ENCODE measurements around the gene ARL6IP6. TPM values are rescaled to one million over a fixed set of nuclear protein-coding genes. Genes with fewer than 3 reads are reported as not detected.
"Not testable (repeated sequence)": the region's sequence is repeated elsewhere in the genome, so short reads cannot be mapped to it uniquely, and the experiment has no call there.

Gene ARL6IP6
- total RNA-seq, 3 donors from 2014 or later: 15.7 to 20.5 (median 17.7) TPM

GRCh38 chr2:152715112-152715511 is 3.3 kb upstream of the ARL6IP6 start:
- H3K4me3 Mint-ChIP-seq: peak overlapping the region; percentile 100
- H3K36me3 Mint-ChIP-seq (ENCODE audit: insufficient read depth): peaks cover 43% of the 10 kb centered on the region
- peaks cover 66% of the 10 kb centered on the region for H3K4me1 Mint-ChIP-seq (ENCODE audit: low read depth)
- H3K27me3 Mint-ChIP-seq (ENCODE audit: low read depth): no peaks in the 10 kb centered on the region
- H3K9me3 Mint-ChIP-seq: no peaks in the 10 kb centered on the region
- no peak for ATAC-seq
- no peak for DNase-seq

- H3K36me3 Mint-ChIP-seq (ENCODE audit: insufficient read depth): peaks cover 36% of the 10 kb centered on the region
- H3K27me3 Mint-ChIP-seq (ENCODE audit: low read depth): no peaks in the 10 kb centered on the region
- peaks cover 65% of the 10 kb centered on the region for H3K4me1 Mint-ChIP-seq (ENCODE audit: low read depth)
- no peak for ATAC-seq
- no peaks in the 10 kb centered on the region for H3K9me3 Mint-ChIP-seq
- H3K4me3 Mint-ChIP-seq: peak overlapping the region; percentile 100
- DNase-seq: no peak
Observed at GRCh38 chr2:152715854-152716428, 2.5 kb upstream of the ARL6IP6 start.

GRCh38 chr2:152716805-152717227 is 1.6 kb upstream of the ARL6IP6 start:
- ATAC-seq (peak; percentile 3 to 4), DNase-seq (peak; percentile 23)
- Mint-ChIP-seq H3K4me3 (peak overlapping the region; percentile 100), H3K36me3 (ENCODE audit: insufficient read depth) (peaks cover 31% of the 10 kb centered on the region), H3K9me3 (no peaks in the 10 kb centered on the region), H3K27me3 (ENCODE audit: low read depth) (no peaks in the 10 kb centered on the region), H3K4me1 (ENCODE audit: low read depth) (peaks cover 66% of the 10 kb centered on the region)

- Mint-ChIP-seq H3K36me3 (ENCODE audit: insufficient read depth) (peaks cover 30% of the 10 kb centered on the region), H3K4me3 (peak within 1 kb of the TSS; percentile 100), H3K9me3 (no peaks in the 10 kb centered on the region), H3K27me3 (ENCODE audit: low read depth) (no peaks in the 10 kb centered on the region), H3K4me1 (ENCODE audit: low read depth) (peaks cover 66% of the 10 kb centered on the region)
- peak; percentile 98 for DNase-seq
- peak; percentile 81 to 82 for ATAC-seq
Observed at GRCh38 chr2:152717228-152718075, 968 bp upstream of the ARL6IP6 start, which contains the start of gene PRPF40A. Gene PRPF40A, minus strand, starts transcription at chr2:152717461. Its CDS starts 22 bp downstream, at chr2:152717439.

GRCh38 chr2:152718909-152719645 is 657 bp downstream of the ARL6IP6 start:
- Mint-ChIP-seq H3K9me3 (no peaks in the 10 kb centered on the region), H3K27me3 (ENCODE audit: low read depth) (no peaks in the 10 kb centered on the region), H3K4me1 (ENCODE audit: low read depth) (peaks cover 62% of the 10 kb centered on the region), H3K36me3 (ENCODE audit: insufficient read depth) (peaks cover 22% of the 10 kb centered on the region), H3K4me3 (peak overlapping the region; percentile 100)
- DNase-seq (no peak), ATAC-seq (no peak)

GRCh38 chr2:152720794-152721193 is 2.4 kb downstream of the ARL6IP6 start:
- peaks cover 14% of the 10 kb centered on the region for H3K36me3 Mint-ChIP-seq (ENCODE audit: insufficient read depth)
- peaks cover 52% of the 10 kb centered on the region for H3K4me1 Mint-ChIP-seq (ENCODE audit: low read depth)
- no peaks in the 10 kb centered on the region for H3K9me3 Mint-ChIP-seq
- ATAC-seq (no peak), DNase-seq (no peak)
- no peaks in the 10 kb centered on the region for H3K27me3 Mint-ChIP-seq (ENCODE audit: low read depth)
- no peak overlapping the region for H3K4me3 Mint-ChIP-seq

- ATAC-seq; H3K36me3 Mint-ChIP-seq (ENCODE audit: insufficient read depth); H3K9me3 Mint-ChIP-seq; H3K27me3 Mint-ChIP-seq (ENCODE audit: low read depth); DNase-seq; H3K4me3 Mint-ChIP-seq: not testable (repeated sequence)
- H3K4me1 Mint-ChIP-seq (ENCODE audit: low read depth): peaks cover 38% of the 10 kb centered on the region
Observed at GRCh38 chr2:152722639-152723038, 4.2 kb downstream of the ARL6IP6 start.

GRCh38 chr2:152723918-152724317 is 5.5 kb downstream of the ARL6IP6 start:
- no peaks in the 10 kb centered on the region for H3K9me3 Mint-ChIP-seq
- H3K4me3 Mint-ChIP-seq: no peak overlapping the region
- H3K36me3 Mint-ChIP-seq (ENCODE audit: insufficient read depth): peaks cover 6% of the 10 kb centered on the region
- no peak for DNase-seq
- ATAC-seq: no peak
- H3K27me3 Mint-ChIP-seq (ENCODE audit: low read depth): no peaks in the 10 kb centered on the region
- H3K4me1 Mint-ChIP-seq (ENCODE audit: low read depth): peaks cover 39% of the 10 kb centered on the region

- H3K27me3 Mint-ChIP-seq (ENCODE audit: low read depth): no peaks in the 10 kb centered on the region
- peak in 1 of 2 donors; percentile 25 for ATAC-seq
Observed at GRCh38 chr2:152729844-152730243, 11.4 kb downstream of the ARL6IP6 start.

GRCh38 chr2:152730591-152731333 is 12.3 kb downstream of the ARL6IP6 start:
- Mint-ChIP-seq H3K27me3 (ENCODE audit: low read depth) (no peaks in the 10 kb centered on the region), H3K4me3 (no peak overlapping the region), H3K36me3 (ENCODE audit: insufficient read depth) (no peaks in the 10 kb centered on the region), H3K9me3 (no peaks in the 10 kb centered on the region), H3K4me1 (ENCODE audit: low read depth) (peaks cover 28% of the 10 kb centered on the region)
- ATAC-seq (peak; percentile 55 to 81), DNase-seq (peak; percentile 9)

More at GRCh38 chr2:152729844-152730243, 11.4 kb downstream of the ARL6IP6 start:
- Mint-ChIP-seq H3K4me3 (no peak overlapping the region), H3K4me1 (ENCODE audit: low read depth) (peaks cover 28% of the 10 kb centered on the region), H3K36me3 (ENCODE audit: insufficient read depth) (no peaks in the 10 kb centered on the region), H3K9me3 (no peaks in the 10 kb centered on the region)
- DNase-seq: no peak

GRCh38 chr2:152737509-152737908 is 19.1 kb downstream of the ARL6IP6 start:
- peaks cover 16% of the 10 kb centered on the region for H3K36me3 Mint-ChIP-seq (ENCODE audit: insufficient read depth)
- not testable (repeated sequence) for H3K4me1 Mint-ChIP-seq (ENCODE audit: low read depth); H3K9me3 Mint-ChIP-seq; H3K4me3 Mint-ChIP-seq; DNase-seq; H3K27me3 Mint-ChIP-seq (ENCODE audit: low read depth); ATAC-seq

GRCh38 chr2:152738438-152738837 is 20.0 kb downstream of the ARL6IP6 start:
- H3K4me3 Mint-ChIP-seq: no peak overlapping the region
- no peaks in the 10 kb centered on the region for H3K27me3 Mint-ChIP-seq (ENCODE audit: low read depth)
- no peaks in the 10 kb centered on the region for H3K9me3 Mint-ChIP-seq

GRCh38 chr2:152739705-152740104 is 21.3 kb downstream of the ARL6IP6 start:
- not testable (repeated sequence) for H3K4me3 Mint-ChIP-seq; DNase-seq; H3K9me3 Mint-ChIP-seq; H3K4me1 Mint-ChIP-seq (ENCODE audit: low read depth); H3K27me3 Mint-ChIP-seq (ENCODE audit: low read depth); ATAC-seq
- peaks cover 16% of the 10 kb centered on the region for H3K36me3 Mint-ChIP-seq (ENCODE audit: insufficient read depth)

More at GRCh38 chr2:152738438-152738837, 20.0 kb downstream of the ARL6IP6 start:
- Mint-ChIP-seq H3K36me3 (ENCODE audit: insufficient read depth) (peaks cover 16% of the 10 kb centered on the region), H3K4me1 (ENCODE audit: low read depth) (no peaks in the 10 kb centered on the region)
- ATAC-seq (no peak), DNase-seq (no peak)
